HK-2 (cell line): ENCODE measurements around the gene WNT6.
A peak's percentile ranks its signal among the peaks of the same experiment; 100 is the strongest.
"Not testable (repeated sequence)": the region's sequence is repeated elsewhere in the genome, so short reads cannot be mapped to it uniquely, and the experiment has no call there.

ENCODE experiments used
- DNase-seq: peaks from one replicate; pipeline ENCODE4 v3.0.0-alpha.2; 2018; ENCODE audit not compliant: unreplicated experiment

WNT6 gene

GRCh38 chr2:218830526-218831306 is 28.9 kb upstream of the WNT6 start:
- DNase-seq = no peak

DNA sequence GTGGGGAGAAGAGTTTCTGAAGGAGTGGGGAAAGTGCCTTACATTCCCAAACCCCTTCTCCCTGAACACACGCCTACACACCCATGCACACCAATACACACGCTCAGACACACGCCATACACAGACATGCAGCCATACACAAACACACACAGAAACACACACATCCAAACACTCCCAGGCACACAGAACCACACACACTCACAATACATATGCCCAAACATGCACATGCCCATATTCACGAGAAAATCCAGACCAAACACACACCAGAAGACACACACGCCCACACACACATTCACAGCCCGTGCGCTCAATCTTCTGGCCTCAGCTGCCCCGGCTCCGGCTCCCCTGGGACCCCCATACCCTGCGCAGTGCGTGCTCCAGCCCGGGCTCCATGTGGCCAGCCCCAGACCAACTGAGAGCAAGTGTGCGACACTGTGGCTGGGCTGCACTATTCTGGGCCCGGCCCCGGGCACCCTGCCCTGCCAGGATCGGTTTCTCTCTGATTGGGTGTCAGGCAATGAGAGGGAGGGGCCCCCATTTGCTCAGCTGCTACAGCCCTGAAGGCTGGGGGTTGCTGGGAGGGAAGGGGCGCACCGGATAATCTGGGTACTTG is 28.1 kb upstream of the WNT6 start, which contains the start of gene PRKAG3:
Gene PRKAG3 (minus strand): TSS at position 426 of the 613 bp plus-strand sequence.
- no peak for DNase-seq

DNA sequence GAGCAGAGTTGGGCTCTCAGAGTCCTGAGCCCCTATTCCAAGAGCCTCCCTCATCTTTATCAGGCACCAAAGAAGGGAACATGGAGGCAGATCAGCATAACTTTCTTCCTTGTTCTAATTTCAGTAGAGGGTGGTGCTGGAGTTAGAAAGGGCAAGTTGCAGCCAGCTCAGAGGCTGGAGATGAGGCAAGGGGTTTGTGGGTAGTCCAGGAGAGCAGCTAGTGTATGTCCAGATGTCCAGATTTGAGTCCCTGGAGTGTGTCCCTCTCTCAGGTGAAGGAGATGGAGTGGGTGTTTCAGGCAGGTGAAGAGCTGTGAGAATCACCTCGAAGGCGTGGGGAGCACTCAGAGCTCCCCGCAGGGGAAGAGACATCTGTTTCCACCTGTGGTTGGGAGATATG is 27.5 kb upstream of the WNT6 start:
- no peak for DNase-seq

- no peak for DNase-seq
Measured at GRCh38 chr2:218832520-218832919, 27.1 kb upstream of the WNT6 start.

- no peak for DNase-seq
Measured at GRCh38 chr2:218833023-218833609, 26.5 kb upstream of the WNT6 start.

DNA sequence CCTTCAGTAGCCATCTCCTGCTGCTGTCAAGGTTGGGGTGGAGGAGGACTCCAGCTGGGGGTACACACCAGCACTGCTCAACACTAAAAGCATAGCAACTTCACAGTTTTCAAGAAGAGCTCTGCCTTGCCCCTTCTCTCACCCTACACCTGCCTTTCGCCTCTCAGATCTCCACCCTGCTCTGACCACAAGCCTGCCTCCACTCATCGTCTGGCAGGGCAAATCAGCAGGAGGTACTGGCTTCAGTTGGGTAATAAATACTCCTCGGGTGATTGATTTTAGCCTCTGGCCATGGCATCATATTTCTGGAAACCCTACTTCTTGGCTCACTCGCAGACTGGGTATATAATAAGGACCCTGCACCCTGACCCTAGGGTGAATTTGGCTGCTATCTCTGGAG is 24.9 kb upstream of the WNT6 start:
- no peak for DNase-seq

DNA sequence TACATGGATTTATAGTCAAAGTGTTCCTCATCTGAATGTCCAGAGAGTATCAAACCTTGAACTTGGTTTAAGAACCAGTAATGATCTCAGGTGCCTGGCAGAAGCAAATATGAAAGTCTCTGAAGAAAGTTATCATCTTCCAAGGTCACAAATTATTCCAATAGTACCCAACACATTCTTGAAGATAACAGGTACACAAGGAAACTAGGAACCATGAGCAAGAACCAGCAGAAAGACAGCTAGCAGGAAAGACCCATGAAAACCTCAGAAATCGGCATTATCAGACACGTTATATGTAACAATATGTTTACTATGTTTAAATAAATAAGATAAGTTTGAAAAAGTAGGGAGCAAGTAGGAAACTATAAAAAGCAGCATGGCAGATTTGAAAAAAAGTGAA is 22.1 kb upstream of the WNT6 start:
- DNase-seq = no peak

- DNase-seq = no peak
Measured at GRCh38 chr2:218839430-218839829, 20.2 kb upstream of the WNT6 start.

DNA sequence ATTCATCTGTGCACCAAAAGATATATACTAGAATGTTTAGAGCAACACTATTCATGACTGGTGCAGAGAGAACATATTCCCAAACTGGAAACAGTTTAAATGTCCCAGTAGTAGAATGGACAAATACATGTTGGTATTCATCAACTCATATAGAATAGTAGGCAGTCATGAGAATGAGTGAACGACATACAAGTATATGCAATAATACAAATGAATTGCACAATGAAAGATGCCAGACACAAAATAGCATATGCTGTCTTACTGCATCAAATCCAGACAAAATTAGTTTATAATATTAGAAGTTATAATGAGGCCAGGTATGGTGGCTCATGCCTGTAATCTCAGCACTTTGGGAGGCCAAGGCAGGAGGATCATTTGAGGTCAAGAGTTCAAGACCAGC is 19.7 kb upstream of the WNT6 start:
- no peak for DNase-seq

DNA sequence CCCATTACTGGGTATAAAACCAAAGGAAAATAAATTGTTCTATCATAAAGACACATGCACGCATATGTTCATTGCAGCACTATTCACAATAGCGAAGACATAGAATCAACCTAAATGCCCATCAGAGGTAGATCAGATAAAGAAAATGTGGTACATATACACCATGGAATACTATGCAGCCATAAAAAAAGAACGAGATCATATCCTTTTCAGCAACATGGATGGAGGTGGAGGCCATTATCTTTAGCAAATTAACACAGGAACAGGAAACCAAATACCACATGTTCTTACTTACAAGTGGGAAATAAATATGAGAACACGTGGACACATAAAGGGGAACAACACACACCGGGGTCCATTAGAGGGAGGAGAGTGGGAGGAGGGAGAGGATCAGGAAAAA is 15.3 kb upstream of the WNT6 start:
- not testable (repeated sequence) for DNase-seq

DNA sequence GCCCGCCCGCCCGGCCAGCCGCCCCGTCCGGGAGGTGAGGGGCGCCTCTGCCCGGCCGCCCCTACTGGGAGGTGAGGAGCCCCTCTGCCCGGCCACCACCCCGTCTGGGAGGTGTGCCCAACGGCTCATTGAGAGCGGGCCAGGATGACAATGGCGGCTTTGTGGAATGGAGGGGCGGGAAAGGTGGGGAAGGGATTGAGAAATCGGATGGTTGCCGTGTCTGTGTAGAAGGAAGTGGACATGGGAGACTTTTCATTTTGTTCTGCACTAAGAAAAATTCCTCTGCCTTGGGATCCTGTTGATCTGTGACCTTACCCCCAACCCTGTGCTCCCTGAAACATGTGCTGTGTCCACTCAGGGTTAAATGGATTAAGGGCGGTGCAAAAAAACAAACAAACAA is 12.6 kb upstream of the WNT6 start:
- DNase-seq = not testable (repeated sequence)

GRCh38 chr2:218849721-218850120 is 9.9 kb upstream of the WNT6 start:
- no peak for DNase-seq

GRCh38 chr2:218850796-218851195 is 8.8 kb upstream of the WNT6 start:
- DNase-seq = no peak

GRCh38 chr2:218851286-218851685 is 8.3 kb upstream of the WNT6 start:
- DNase-seq = no peak

GRCh38 chr2:218852911-218853667 is 6.5 kb upstream of the WNT6 start:
- DNase-seq = peak; percentile 58

GRCh38 chr2:218853766-218854165 is 5.8 kb upstream of the WNT6 start:
- no peak for DNase-seq

- DNase-seq = no peak
Measured at GRCh38 chr2:218854860-218855259, 4.7 kb upstream of the WNT6 start.

- no peak for DNase-seq
Measured at GRCh38 chr2:218855305-218856166, 4.1 kb upstream of the WNT6 start.

- DNase-seq = no peak
Measured at GRCh38 chr2:218856167-218856895, 3.3 kb upstream of the WNT6 start.

DNA sequence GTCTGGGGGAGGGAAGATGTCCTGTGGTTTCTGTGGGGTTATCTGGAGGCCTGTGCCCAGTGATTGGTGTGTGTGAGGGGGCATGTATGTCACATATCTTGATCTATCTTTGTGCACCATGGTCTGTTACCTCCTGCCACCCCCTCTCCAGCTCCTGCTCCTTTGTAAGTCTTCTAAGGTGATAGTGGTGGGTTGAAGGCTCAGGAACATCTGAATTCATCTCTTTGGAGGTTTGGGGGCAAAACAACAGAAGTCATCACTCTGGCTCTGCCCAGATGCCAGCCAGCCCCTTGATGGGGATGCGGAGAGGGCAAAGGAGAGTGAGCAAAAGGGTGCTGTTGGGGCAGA is 2.7 kb upstream of the WNT6 start:
- DNase-seq = no peak
